SK-N-SH (cell line): ENCODE data around the gene SPSB1. TPM values are rescaled to one million over a fixed set of nuclear protein-coding genes. Genes with fewer than 3 reads are reported as not detected.

Source experiments
- CTCF ChIA-PET: fragments of 300-600, 350-600 bp; formaldehyde crosslinking; extraction: SDS; loops from one replicate; lab custom pipeline; 2021; lab: Yijun Ruan, JAX
- POLR2A ChIA-PET: fragments of 350-600 bp; sonication (Branson Sonifier 250); formaldehyde crosslinking; extraction: SDS; loops from one replicate; lab custom pipeline; 2020; ENCODE audit warnings: antibody characterized with exemption, inconsistent platforms; lab: Yijun Ruan, JAX
- DNase-seq: peaks from one replicate; pipeline ENCODE4 v3.0.0; 2012
- H2AFZ ChIP-seq: fragments of 200-600 bp; sonication (generic); 2 replicates; pipeline ENCODE4 v1.8.1; 2016; ENCODE audit warnings: antibody characterized with exemption, mild to moderate bottlenecking, low read depth
- H3F3A ChIP-seq: fragments of 200-600 bp; sonication (generic); replicated peaks from 2 replicates; pipeline ENCODE3; 2016; ENCODE audit warnings: antibody characterized with exemption, mild to moderate bottlenecking; ENCODE audit not compliant: insufficient read depth
- H3K27ac ChIP-seq, 2 experiments: fragments of 200-500 bp in 1 of 2; fragments of 200-600 bp in 1 of 2; sonication (Bioruptor generic) in 1 of 2; sonication (generic), shearing (Covaris generic) in 1 of 2; 2 replicates each; pipeline versions ENCODE4 v1.5.1 to v1.6.1; 2014 to 2016; ENCODE audit warnings: low read depth in 2 of 2, inconsistent platforms in 1 of 2, low read length in 1 of 2, mild to moderate bottlenecking in 1 of 2, mixed read lengths in 1 of 2
- H3K27me3 ChIP-seq: fragments of 200-600 bp; sonication (generic), shearing (Covaris generic); 2 replicates; pipeline ENCODE4 v1.6.1; 2016; ENCODE audit warnings: mixed run types; ENCODE audit not compliant: insufficient read depth
- H3K36me3 ChIP-seq, 2 experiments: fragments of 200-500 bp in 1 of 2; fragments of 200-600 bp in 1 of 2; sonication (Bioruptor generic) in 1 of 2; sonication (generic) in 1 of 2; replicated peaks in 1 of 2; 2 replicates each; pipeline versions ENCODE3 to v1.5.1; 2014 to 2016; ENCODE audit warnings: low read length in 1 of 2, mild to moderate bottlenecking in 1 of 2; ENCODE audit not compliant: insufficient read depth in 2 of 2, control insufficient read depth in 1 of 2
- H3K4me1 ChIP-seq, 2 experiments: fragments of 200-500 bp in 1 of 2; fragments of 200-600 bp in 1 of 2; sonication (Bioruptor generic) in 1 of 2; sonication (generic), shearing (Covaris generic) in 1 of 2; 2 replicates each; pipeline versions ENCODE4 v1.5.1 to v1.6.1; 2014 to 2016; ENCODE audit warnings: low read depth in 1 of 2, low read length in 1 of 2, mixed run types in 1 of 2; ENCODE audit not compliant: insufficient read depth in 2 of 2, control insufficient read depth in 1 of 2
- H3K4me2 ChIP-seq: fragments of 200-600 bp; sonication (generic), shearing (Covaris generic); 2 replicates; pipeline ENCODE4 v1.6.1; 2017; ENCODE audit warnings: mixed run types
- H3K4me3 ChIP-seq, 2 experiments: fragments of 200-500 bp in 1 of 2; fragments of 200-600 bp in 1 of 2; sonication (Bioruptor generic) in 1 of 2; sonication (generic), shearing (Covaris generic) in 1 of 2; 2 replicates each; pipeline versions ENCODE4 v1.5.1 to v1.8.1; 2014 to 2016; ENCODE audit warnings: low read depth in 2 of 2, inconsistent platforms in 1 of 2, low read length in 1 of 2, mild to moderate bottlenecking in 1 of 2, mixed read lengths in 1 of 2, moderate library complexity in 1 of 2
- H3K79me2 ChIP-seq: fragments of 200-600 bp; sonication (generic); 2 replicates; pipeline ENCODE4 v1.8.1; 2017; ENCODE audit warnings: mild to moderate bottlenecking; ENCODE audit not compliant: insufficient read depth
- H3K9ac ChIP-seq: fragments of 200-600 bp; sonication (generic); 2 replicates; pipeline ENCODE4 v1.6.1; 2017; ENCODE audit warnings: mixed run types
- H3K9me2 ChIP-seq: fragments of 200-600 bp; sonication (generic); 2 replicates; pipeline ENCODE4 v1.6.1; 2017; ENCODE audit warnings: mixed run types
- H3K9me3 ChIP-seq: fragments of 200-600 bp; sonication (generic); 2 replicates; pipeline ENCODE4 v1.6.1; 2017; ENCODE audit warnings: mixed run types, mild to moderate bottlenecking, moderate library complexity
- H4K20me1 ChIP-seq: fragments of 200-600 bp; sonication (generic); 2 replicates; pipeline ENCODE4 v1.6.1; 2017; ENCODE audit warnings: mild to moderate bottlenecking, mixed run types; ENCODE audit not compliant: insufficient read depth
- CHD2 ChIP-seq: fragments of 150-350 bp; IDR thresholded peaks from 2 replicates; pipeline ENCODE4 v1.6.1; 2018; ENCODE audit warnings: low read length; ENCODE audit not compliant: partially characterized antibody
- EZH2phosphoT487 ChIP-seq: fragments of 200-600 bp; sonication (generic); IDR thresholded peaks from 2 replicates; pipeline ENCODE4 v1.6.1; 2017; ENCODE audit warnings: low read depth, mixed run types, mild to moderate bottlenecking, antibody characterized with exemption, moderate library complexity, borderline replicate concordance
- FOXM1 ChIP-seq: IDR thresholded peaks from 2 replicates; pipeline ENCODE4 v1.4.0; 2012; ENCODE audit warnings: low read depth, mild to moderate bottlenecking
- GABPA ChIP-seq: IDR thresholded peaks from 2 replicates; pipeline ENCODE4 v1.4.0; 2012; ENCODE audit warnings: low read depth, mild to moderate bottlenecking
- JUND ChIP-seq: IDR thresholded peaks from 2 replicates; pipeline ENCODE4 v1.4.0; 2012
- NFIC ChIP-seq: IDR thresholded peaks from 2 replicates; pipeline ENCODE4 v1.4.0; 2012; ENCODE audit warnings: borderline replicate concordance
- POLR2AphosphoS5 ChIP-seq: IDR thresholded peaks from 2 replicates; pipeline ENCODE4 v1.6.1; 2012; ENCODE audit warnings: low read depth, low read length
- RFX5 ChIP-seq: IDR thresholded peaks from 2 replicates; pipeline ENCODE4 v1.6.1; 2012; ENCODE audit warnings: mild to moderate bottlenecking, improper control_type of control experiment, low read length
- SMC3 ChIP-seq: IDR thresholded peaks from 2 replicates; pipeline ENCODE4 v1.6.1; 2012; ENCODE audit warnings: low read depth, low read length, improper control_type of control experiment
- TEAD4 ChIP-seq: IDR thresholded peaks from 2 replicates; pipeline ENCODE4 v1.4.0; 2012; ENCODE audit warnings: mild to moderate bottlenecking, borderline replicate concordance; ENCODE audit not compliant: insufficient read depth
- YY1 ChIP-seq: IDR thresholded peaks from 2 replicates; pipeline ENCODE4 v1.4.0; 2012; ENCODE audit warnings: low read depth, mild to moderate bottlenecking
- WGBS: methylation state at CpG from one replicate; pipeline ENCODE4 v1.1.6; 2017; ENCODE audit warnings: low lambda C conversion rate; 5-methylcytosine and 5-hydroxymethylcytosine counted together
- polyA plus RNA-seq, 3 experiments: library from polyadenylated mRNA; depleted of rRNA; stranded (reverse); fragments of >200 nt; gene quantifications; 2 replicates each; pipeline ENCODE4 v1.2.3, GENCODE V29; 2012
- TF ChIP-seq, protein P1 (sequence below): IDR thresholded peaks from 2 replicates; pipeline ENCODE4 v1.4.0; 2012; ENCODE audit warnings: low read depth, borderline replicate concordance
- TF ChIP-seq, protein P2 (sequence below): fragments of 150-350 bp; IDR thresholded peaks from 2 replicates; pipeline ENCODE4 v1.6.1; 2017; ENCODE audit warnings: antibody characterized with exemption, low read length, low read depth, borderline replicate concordance
- TF ChIP-seq, protein P3 (sequence below): IDR thresholded peaks from 2 replicates; pipeline ENCODE4 v1.4.0; 2012; ENCODE audit warnings: low read depth, borderline replicate concordance
- TF ChIP-seq, protein P4 (sequence below): fragments of 200-600 bp; sonication (generic); IDR thresholded peaks from 2 replicates; pipeline ENCODE4 v1.6.1; 2017; ENCODE audit warnings: antibody characterized with exemption, mild to moderate bottlenecking, moderate library complexity

Gene SPSB1
- polyA plus RNA-seq, 1 of the 3 experiments (the other 2 are of a cell fraction) = 9.2 TPM

DNA sequence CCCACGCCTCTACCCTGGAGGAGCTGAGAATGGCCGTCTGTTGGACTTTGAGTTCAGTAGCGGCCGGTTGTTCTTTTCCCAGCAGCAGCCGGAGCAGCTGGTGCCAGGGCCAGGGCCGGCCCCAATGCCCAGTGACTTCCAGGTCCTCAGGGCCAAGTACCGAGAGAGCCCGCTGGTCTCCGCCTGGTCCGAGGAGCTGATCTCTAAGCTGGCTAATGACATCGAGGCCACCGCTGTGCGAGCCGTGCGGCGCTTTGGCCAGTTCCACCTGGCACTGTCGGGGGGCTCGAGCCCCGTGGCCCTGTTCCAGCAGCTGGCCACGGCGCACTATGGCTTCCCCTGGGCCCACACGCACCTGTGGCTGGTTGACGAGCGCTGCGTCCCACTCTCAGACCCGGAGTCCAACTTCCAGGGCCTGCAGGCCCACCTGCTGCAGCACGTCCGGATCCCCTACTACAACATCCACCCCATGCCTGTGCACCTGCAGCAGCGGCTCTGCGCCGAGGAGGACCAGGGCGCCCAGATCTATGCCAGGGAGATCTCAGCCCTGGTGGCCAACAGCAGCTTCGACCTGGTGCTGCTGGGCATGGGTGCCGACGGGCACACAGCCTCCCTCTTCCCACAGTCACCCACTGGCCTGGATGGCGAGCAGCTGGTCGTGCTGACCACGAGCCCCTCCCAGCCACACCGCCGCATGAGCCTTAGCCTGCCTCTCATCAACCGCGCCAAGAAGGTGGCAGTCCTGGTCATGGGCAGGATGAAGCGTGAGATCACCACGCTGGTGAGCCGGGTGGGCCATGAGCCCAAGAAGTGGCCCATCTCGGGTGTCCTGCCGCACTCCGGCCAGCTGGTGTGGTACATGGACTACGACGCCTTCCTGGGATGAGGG is 28.5 kb upstream of the SPSB1 start:
- H3K4me3 ChIP-seq = no peak overlapping the region
- DNase-seq = no peak
- ChIA-PET POLR2A (no interaction called here), CTCF (interaction anchor here (0.9 to 7.9 kb wide), 4 partner anchors 13 to 228 kb away, joined by 3 to 156 read pairs (median 4); no protein-coding TSS in a partner anchor)
- peaks cover 0 to 31% of the 10 kb centered on the region in 2 experiments for H3K36me3 ChIP-seq
- H3K9me2 ChIP-seq = no peaks in the 10 kb centered on the region
- TF ChIP-seq FOXM1 = no peak
- TF ChIP-seq, protein P1, sequence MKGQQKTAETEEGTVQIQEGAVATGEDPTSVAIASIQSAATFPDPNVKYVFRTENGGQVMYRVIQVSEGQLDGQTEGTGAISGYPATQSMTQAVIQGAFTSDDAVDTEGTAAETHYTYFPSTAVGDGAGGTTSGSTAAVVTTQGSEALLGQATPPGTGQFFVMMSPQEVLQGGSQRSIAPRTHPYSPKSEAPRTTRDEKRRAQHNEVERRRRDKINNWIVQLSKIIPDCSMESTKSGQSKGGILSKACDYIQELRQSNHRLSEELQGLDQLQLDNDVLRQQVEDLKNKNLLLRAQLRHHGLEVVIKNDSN = no peak
- TF ChIP-seq, protein P2, sequence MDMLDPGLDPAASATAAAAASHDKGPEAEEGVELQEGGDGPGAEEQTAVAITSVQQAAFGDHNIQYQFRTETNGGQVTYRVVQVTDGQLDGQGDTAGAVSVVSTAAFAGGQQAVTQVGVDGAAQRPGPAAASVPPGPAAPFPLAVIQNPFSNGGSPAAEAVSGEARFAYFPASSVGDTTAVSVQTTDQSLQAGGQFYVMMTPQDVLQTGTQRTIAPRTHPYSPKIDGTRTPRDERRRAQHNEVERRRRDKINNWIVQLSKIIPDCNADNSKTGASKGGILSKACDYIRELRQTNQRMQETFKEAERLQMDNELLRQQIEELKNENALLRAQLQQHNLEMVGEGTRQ = no peak
- no peak for TF ChIP-seq SMC3
- TF ChIP-seq RFX5 = no peak
- H4K20me1 ChIP-seq = 0 out of 2 replicates have a peak, but pooled peaks cover 8% of the 10 kb centered on the region
- 94% methylated on average over 25 of the region's 50 CpGs for WGBS
- no peak overlapping the region for H3K27ac ChIP-seq
- no peaks in the 10 kb centered on the region for H3K27me3 ChIP-seq
- no peaks in the 10 kb centered on the region for H3K9me3 ChIP-seq
- H3K4me2 ChIP-seq = no peak overlapping the region
- H2AFZ ChIP-seq = no peak overlapping the region
- H3K79me2 ChIP-seq = peaks cover 16% of the 10 kb centered on the region
- H3K4me1 ChIP-seq = no peaks in the 10 kb centered on the region; a peak in 1 of 4 replicates
- H3F3A ChIP-seq = no peaks in the 10 kb centered on the region
- no peak overlapping the region for H3K9ac ChIP-seq

DNA sequence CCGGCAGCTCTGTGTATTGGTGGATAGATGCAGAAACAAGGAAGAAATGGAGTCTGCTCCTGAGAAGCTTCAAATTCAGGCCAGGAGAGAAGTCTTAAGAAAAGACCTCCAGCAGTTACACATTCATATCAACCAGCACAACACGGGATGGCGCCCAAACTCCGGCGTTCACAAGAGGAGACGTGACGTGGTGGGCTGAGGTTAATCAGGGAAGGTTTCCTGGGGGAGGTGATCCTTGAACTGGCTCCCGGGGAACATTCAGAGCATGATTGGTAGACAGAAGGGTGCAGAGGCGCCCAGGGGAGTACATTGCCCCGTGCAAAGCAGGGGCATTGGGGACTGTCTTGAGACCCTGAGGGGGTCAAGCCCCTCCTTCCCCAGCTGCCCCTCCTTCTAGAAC is 27.7 kb upstream of the SPSB1 start:
- CTCF ChIA-PET = interaction anchor here (0.8 to 7.9 kb wide), 5 partner anchors 13 to 227 kb away, joined by 3 to 156 read pairs (median 4); no protein-coding TSS in a partner anchor
- TF ChIP-seq GABPA (no peak), CHD2 (no peak), FOXM1 (no peak), TEAD4 (no peak), NFIC (no peak), EZH2phosphoT487 (no peak), POLR2AphosphoS5 (no peak), JUND (no peak), YY1 (no peak), SMC3 (no peak)
- TF ChIP-seq, protein P3, sequence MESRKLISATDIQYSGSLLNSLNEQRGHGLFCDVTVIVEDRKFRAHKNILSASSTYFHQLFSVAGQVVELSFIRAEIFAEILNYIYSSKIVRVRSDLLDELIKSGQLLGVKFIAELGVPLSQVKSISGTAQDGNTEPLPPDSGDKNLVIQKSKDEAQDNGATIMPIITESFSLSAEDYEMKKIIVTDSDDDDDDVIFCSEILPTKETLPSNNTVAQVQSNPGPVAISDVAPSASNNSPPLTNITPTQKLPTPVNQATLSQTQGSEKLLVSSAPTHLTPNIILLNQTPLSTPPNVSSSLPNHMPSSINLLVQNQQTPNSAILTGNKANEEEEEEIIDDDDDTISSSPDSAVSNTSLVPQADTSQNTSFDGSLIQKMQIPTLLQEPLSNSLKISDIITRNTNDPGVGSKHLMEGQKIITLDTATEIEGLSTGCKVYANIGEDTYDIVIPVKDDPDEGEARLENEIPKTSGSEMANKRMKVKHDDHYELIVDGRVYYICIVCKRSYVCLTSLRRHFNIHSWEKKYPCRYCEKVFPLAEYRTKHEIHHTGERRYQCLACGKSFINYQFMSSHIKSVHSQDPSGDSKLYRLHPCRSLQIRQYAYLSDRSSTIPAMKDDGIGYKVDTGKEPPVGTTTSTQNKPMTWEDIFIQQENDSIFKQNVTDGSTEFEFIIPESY = no peak
- TF ChIP-seq, protein P4, sequence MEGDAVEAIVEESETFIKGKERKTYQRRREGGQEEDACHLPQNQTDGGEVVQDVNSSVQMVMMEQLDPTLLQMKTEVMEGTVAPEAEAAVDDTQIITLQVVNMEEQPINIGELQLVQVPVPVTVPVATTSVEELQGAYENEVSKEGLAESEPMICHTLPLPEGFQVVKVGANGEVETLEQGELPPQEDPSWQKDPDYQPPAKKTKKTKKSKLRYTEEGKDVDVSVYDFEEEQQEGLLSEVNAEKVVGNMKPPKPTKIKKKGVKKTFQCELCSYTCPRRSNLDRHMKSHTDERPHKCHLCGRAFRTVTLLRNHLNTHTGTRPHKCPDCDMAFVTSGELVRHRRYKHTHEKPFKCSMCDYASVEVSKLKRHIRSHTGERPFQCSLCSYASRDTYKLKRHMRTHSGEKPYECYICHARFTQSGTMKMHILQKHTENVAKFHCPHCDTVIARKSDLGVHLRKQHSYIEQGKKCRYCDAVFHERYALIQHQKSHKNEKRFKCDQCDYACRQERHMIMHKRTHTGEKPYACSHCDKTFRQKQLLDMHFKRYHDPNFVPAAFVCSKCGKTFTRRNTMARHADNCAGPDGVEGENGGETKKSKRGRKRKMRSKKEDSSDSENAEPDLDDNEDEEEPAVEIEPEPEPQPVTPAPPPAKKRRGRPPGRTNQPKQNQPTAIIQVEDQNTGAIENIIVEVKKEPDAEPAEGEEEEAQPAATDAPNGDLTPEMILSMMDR = no peak
- TF ChIP-seq, protein P1 = no peak

More for the DNA sequence above, 27.7 kb upstream of the SPSB1 start:
- H3K27ac ChIP-seq = no peak overlapping the region
- no peak overlapping the region for H3K4me2 ChIP-seq
- H3K9ac ChIP-seq = no peak overlapping the region
- H3K79me2 ChIP-seq = peaks cover 8% of the 10 kb centered on the region
- H3K9me3 ChIP-seq = no peaks in the 10 kb centered on the region
- no peaks in the 10 kb centered on the region for H3K9me2 ChIP-seq
- H2AFZ ChIP-seq = no peak overlapping the region
- no peaks in the 10 kb centered on the region for H3K27me3 ChIP-seq
- H3F3A ChIP-seq = no peaks in the 10 kb centered on the region
- DNase-seq = no peak
- H4K20me1 ChIP-seq = 0 out of 2 replicates have a peak, but pooled peaks cover 4% of the 10 kb centered on the region
- peaks cover 0 to 36% of the 10 kb centered on the region in 2 experiments for H3K36me3 ChIP-seq
- WGBS = 93% methylated on average over 8 of the region's 10 CpGs
- POLR2A ChIA-PET = no interaction called here
- H3K4me1 ChIP-seq = no peaks in the 10 kb centered on the region; a peak in 1 of 4 replicates
- no peak overlapping the region for H3K4me3 ChIP-seq
